EH (cell line): ENCODE results near the gene TULP1.
A peak's percentile ranks its signal among the peaks of the same experiment; 100 is the strongest.
"Not testable (repeated sequence)": the region's sequence is repeated elsewhere in the genome, so short reads cannot be mapped to it uniquely, and the experiment has no call there.

Experiments used
- DNase-seq: peaks from one replicate; pipeline ENCODE4 v3.0.0-alpha.2; 2015; ENCODE audit warnings: low read depth

Gene TULP1

GRCh38 chr6:35512740-35513139 is at the start of gene TULP1:
TULP1 (minus strand) TSS chr6:35512896; CDS start chr6:35512858, 38 bp downstream.
- DNase-seq: no peak

- DNase-seq: peak; percentile 31
Observed at GRCh38 chr6:35562060-35562459, 49.4 kb upstream of the TULP1 start.

DNA sequence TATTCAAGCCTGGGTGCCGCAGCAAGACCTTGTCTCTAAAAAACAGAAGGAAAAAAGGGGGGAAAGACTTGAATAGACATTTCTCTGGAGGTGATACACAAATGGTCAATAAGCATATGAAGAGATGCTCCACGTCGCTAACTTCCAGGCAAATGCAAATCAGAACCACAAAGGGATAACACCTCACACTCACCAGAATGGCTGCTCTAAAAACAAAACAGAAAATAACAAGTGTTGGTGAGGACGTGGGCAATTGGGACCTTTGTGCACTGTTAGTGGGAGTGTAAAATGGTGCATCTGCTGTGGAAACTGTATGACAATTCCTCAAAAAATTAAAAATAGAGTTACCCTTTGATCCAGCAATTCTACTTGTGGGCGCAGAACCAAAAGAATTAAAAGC is 48.4 kb upstream of the TULP1 start:
- DNase-seq: no peak

- DNase-seq: no peak
Observed at GRCh38 chr6:35558571-35558970, 45.9 kb upstream of the TULP1 start.

DNA sequence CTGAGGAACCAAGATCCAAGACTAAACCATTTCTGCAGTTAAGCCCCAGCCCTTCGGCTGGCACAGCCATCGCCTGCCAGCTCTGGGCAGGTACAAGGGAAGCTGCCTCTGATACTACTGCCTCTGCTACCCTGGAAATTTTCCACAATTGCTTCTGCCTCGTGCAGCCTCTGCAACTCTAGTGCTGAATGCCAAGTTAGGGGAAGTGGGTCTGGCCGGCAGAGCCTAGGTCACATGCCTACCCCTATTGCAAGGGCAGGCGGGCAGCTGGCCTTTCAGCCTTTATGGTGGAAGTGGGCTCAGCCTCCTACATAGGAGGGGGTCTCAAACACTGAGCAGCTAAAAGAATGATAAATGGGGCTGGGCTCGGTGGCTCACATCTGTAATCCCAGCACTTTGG is 44.5 kb upstream of the TULP1 start:
- DNase-seq: no peak

DNA sequence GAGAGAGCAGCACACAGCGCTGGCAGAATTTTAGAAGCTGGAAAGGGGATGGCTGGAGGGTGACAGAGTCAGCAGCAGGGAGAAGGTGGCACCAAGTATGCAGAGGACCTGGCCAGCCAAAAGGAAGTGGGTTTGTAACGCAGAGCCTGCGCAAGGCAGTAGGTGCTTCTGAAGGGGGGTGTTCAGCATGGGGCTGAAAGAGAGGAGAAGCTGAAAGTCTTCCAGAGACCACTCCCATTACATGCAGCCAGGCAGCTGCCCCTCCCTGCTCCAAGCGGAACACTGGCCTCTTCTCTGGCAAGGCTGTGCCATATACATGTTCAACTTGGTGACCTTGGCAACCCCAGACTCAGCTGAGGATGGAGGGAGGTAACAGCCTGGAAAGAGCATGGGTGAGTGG is 42.1 kb upstream of the TULP1 start:
- DNase-seq: no peak

- DNase-seq: no peak
Observed at GRCh38 chr6:35553315-35553714, 40.6 kb upstream of the TULP1 start.

DNA sequence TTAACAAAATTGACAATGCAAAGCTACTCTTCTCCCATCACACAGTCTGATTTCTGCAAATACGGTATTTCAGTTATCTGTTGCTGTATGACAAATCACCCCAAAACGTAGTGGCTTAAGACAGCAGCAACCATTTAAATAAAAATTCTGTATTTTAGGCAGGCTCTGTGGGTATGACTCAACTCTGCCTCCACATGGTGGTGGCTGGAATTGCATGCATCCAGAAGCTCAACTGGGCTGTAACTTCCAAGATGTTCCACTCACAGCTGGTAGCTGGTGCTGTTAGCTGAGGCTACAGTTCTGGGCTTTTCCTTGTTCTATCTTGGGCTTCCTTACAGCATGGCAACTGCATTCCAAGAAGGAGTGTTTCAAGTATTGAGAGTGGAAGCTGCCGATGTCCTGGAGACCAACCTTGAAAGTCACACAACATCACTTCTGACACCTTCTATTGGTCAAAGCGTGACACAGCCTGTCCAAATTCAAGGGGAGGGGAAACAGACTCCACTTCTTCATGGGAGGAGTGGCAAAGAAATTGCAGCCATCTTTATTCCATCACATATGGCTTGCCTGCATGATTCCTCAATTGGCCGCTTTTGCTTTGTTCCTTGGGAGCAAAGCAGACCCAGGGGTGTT is 39.7 kb upstream of the TULP1 start:
- DNase-seq: peak; percentile 48

- no peak for DNase-seq
Observed at GRCh38 chr6:35550437-35550836, 37.7 kb upstream of the TULP1 start.

- no peak for DNase-seq
Observed at GRCh38 chr6:35547676-35548075, 35.0 kb upstream of the TULP1 start.

DNA sequence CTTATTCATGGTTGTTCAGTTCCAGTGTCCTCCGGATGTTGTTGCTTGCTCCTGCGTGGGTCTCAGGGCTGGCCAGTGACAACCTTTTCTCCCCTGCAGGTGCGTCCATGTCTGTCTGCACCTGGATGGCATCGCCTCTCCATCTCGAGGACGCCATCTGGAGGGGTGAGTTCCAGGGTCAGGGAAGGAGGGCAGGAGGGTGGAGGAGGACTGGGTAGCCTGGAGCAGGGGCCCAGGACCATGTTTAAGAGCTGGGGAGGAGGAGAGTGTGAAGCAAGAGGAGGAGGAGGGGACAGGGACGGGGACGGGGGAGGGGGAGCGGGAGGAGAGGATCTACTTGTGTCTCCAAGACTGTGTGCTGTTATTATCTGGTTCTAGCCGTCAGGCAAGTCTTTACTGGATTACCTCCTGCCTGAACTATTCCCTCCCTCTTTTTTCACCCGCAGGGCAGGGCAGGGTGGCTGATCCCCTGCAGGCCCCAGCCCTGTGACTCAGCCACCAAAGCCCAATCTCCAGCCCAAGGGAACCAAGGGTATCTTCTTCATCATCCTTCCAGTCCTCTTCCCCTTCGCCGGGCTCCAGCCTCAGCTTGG is 32.2 kb upstream of the TULP1 start:
- no peak for DNase-seq

DNA sequence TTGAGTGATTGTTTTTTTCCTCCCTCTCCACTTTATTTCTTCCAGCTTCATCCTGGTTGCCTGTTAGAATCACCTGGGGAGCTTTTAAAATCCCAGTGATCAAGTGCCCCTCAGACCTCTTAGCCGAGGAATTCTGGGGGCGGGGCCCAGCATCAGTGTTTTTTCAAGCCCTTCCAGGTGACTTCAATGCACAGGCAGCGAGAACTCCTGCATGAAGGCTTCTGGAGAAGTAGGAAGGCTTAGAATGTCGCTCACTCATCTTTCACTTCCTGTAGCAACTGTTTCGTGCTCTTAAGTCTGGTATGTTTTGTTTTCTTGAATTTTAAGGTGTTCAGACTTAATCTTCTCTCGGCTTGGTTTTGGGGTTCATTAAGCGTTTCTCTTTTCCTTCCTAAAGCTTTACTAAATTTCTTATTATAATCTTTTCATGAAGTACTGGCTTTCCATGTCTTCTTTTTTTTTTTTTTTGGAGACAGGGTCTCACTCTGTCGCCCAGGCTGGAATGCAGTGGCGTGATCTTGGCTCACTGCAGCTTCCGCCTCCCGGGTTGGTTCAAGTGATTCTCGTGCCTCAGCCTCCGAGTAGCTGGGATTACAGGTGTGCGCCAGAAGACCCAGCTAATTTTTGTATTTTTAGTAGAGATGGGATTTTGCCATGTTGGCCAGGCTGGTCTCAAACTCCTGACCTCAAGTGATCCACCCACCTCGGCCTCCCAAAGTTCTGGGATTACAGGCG is 30.9 kb upstream of the TULP1 start:
- DNase-seq: no peak

DNA sequence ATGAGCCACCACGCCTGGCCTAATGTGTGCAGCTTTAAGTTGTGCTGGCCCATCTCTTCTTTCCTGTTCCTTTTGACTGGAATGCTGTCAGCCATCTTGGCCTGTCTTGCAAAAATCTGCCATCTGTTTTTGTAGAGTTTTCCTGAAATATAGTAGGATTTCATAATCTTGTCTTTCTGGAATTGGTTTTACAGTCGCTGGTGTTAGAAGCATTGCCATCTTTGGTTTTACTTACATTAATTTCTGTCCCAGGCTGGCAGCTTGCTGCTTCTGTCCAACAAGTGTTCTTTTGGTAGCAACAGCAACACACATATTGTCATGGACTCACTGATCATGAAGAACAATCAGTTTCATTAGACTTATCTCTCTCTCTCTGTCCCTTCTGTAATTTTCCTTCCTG is 29.1 kb upstream of the TULP1 start:
- no peak for DNase-seq

- DNase-seq: no peak
Observed at GRCh38 chr6:35539223-35539622, 26.5 kb upstream of the TULP1 start.

DNA sequence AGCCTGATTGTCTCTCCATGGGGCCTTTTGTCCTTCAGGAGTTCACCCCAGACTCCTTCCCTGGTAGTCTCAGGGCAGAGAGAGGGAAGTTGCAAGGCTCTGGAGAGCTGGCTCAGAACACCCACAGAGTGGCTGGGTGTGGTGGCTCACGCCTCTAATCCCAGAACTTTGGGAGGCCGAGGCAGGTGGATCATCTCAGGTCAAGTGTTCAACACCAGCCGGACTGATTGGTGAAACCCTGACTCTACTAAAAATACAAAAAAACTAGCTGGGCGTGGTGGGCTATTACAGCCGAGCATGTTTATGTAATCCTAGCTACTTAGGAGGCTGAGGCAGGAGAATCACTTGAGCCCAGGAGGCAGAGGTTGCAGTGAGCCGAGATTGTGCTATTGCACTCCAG is 23.2 kb upstream of the TULP1 start:
- not testable (repeated sequence) for DNase-seq

DNA sequence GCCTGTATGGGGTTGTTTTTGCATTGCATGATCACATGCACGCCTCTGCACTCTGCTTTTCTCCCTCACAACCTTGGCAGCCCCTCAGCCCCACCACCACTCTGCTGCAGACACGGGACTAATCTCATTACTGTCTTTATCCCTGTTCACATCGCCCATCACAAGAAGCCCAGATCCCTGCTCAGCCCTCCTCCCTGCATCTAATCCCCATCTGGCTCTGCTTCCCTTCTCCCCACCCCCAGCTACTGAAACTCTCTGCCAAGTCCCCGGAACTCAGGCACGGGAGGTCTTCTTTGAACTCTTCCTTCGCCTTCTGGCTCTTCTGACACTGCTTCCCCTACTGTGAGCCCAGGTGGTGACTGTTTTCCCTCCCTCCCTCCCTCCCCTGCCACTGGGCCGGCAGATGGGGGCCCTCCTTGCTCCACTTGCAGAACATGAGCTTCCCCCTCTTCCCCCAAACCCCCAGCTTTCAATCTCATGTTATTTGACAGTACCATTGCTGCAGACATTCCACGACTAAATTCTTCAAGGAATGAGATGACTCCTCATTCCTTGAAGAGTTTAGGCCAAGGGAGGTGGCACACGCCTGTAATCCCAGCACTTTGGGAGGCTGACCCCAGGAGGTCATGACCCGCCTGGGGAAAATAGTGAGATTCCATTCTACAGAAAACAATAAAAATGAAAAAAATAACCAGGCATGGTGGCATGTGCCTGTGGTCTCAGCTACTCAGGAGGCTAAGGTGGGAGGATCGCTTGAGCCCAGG is 21.9 kb upstream of the TULP1 start:
- no peak for DNase-seq

DNA sequence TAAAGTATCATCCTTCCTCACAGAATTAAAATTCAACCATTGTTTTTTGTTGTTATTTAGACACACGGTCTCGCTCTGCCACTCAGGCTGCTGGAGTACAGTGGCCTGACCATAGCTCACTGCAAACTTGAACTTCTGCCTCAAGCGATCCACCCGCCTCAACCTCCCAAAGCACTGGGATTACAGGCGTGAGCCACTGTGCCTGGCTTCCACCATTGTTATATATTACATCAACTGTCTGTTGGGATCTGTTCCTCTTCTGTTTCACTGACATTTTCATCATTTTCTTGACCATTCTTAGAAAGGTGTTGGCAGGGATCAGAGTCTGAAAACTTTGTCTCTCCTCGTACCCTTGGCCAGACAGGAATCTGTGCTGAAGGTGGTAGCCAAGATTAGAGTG is 21.3 kb upstream of the TULP1 start:
- no peak for DNase-seq

- no peak for DNase-seq
Observed at GRCh38 chr6:35532126-35532525, 19.4 kb upstream of the TULP1 start.

DNA sequence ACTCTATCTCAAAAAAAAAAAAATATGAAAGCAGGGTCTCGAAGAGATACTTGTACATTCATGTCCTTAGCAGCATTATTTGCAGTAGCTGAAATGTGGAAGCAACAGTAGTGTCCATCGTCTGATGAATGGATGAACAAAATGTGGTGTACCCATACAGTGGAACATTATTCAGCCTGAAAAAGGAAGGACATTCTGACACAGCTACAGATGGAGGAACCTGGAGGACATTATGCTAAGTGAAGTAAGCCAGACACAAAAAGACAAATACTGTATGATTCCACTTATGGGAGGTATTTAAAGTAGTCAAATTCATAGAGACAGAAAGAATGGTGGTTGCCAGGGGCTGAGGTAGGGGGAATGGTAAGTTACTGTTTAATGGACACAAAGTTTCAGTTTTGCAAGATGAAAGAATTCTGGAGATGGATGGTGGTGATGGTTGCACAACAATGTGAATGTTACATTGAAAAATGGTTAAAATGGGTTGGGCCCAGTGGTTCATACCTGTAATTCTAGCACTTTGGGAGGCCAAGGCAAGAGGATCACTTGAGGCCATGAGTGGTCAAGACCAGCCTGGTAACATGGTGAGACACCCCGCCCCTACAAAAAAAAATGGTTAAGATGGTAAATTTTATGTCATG is 11.8 kb upstream of the TULP1 start:
- DNase-seq: no peak

- peak; percentile 64 for DNase-seq
Observed at GRCh38 chr6:35522660-35523658, 10.3 kb upstream of the TULP1 start.

GRCh38 chr6:35522151-35522550 is 9.5 kb upstream of the TULP1 start:
- no peak for DNase-seq
